Hindlimb muscle (tissue), 1 donor: ENCODE data around the gene CCDC91. TPM values are rescaled to one million over a fixed set of nuclear protein-coding genes. Genes with fewer than 3 reads are reported as not detected.

Source experiments
- DNase-seq: peaks from one replicate; pipeline ENCODE4 v3.0.0-alpha.2; 2013
- polyA plus RNA-seq: library from polyadenylated mRNA; unstranded; fragments of 120-200 nt; gene quantifications from one replicate; pipeline ENCODE4 v1.2.1, GENCODE V29; 2013; ENCODE audit not compliant: insufficient read length

CCDC91 gene
- polyA plus RNA-seq, 1 donor: 20.1 TPM

- no peak for DNase-seq
Observed at GRCh38 chr12:28543021-28543890, 353.0 kb downstream of the CCDC91 start.

DNA sequence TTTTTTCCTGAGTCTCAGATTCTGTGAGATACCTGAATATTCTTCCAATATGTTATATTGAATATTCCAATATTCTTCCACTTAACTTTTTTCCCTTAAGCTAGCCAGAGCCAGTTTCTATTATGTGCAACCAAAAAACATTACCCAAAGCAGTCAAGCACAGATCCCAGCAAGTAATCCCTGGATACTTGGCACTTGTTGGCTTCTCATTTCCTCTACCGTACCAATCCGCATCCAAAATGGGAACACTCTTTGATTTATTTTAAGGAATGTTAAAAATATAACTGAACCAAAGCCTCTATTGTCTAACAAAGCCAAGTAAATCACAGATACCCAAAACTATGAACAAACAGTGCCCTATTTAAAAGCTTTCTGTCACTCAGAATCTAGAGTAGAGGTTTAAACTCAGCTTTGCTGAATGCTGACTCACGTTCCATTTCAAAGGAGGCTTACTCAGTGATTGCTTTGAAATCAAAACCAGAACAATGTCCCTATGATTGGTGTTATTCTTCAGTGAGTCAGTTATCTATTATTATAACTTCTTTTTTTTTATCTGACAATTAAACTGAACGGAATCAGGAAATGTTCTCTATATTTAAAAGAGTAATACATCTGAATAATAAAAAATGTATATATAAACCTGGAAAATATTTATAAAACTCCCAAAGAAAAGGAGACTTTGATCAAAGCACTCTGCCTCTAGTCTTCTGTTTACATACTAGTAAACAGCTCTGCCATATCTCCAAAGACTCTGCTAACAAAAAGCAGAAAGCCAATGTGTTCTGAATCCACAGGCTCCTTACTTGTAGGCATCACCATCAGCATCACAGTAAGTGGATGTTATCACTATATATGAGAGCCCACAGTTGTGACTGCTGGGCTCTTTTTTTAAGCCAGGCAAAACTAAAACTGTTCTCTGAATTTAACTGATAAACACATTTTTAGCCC lies 360.8 kb downstream of the CCDC91 start:
- no peak for DNase-seq

- peak; percentile 22 for DNase-seq
Observed at GRCh38 chr12:28552251-28552970, 362.2 kb downstream of the CCDC91 start.

GRCh38 chr12:28555748-28556147 lies 365.5 kb downstream of the CCDC91 start:
- no peak for DNase-seq

GRCh38 chr12:28558250-28558649 lies 368.0 kb downstream of the CCDC91 start:
- DNase-seq: no peak

GRCh38 chr12:28563286-28563685 lies 373.0 kb downstream of the CCDC91 start:
- DNase-seq: no peak

DNA sequence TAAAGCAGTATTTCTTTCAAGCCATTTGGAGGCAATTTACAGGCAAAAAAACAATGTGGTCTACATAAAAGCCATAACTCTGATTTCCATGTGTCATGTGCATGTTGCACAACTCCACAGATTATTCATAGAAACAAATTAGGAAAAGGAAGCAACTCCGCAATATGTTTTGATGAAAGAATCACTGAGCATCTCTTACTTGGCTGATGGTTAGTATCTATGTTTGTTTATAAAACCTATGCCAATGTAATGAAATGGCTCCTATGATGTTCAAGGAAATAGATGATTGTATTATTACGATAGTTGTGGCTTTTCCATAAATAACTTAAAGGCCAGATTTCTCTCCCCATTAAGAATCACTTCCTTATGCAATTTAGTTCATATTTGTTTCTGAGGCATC lies 373.7 kb downstream of the CCDC91 start:
- no peak for DNase-seq

DNA sequence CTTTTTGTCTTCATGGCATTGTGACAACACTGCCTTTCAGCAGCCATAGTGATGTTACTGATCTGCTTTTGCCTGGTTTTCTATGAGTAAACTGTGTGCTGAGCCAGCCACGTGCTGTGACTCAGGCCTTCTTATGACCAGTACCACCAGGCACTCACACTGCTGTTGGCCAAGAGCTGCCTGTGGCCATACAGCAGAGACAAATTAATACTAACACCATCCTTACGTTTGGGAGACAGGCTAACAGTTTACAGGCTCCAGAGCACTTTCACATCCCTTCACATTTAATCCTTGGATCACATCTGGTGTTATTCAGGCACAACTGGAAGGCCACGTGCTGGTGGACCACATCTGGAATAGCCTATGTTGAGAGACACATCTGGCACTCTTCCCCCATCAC lies 377.9 kb downstream of the CCDC91 start:
- no peak for DNase-seq

GRCh38 chr12:28568704-28569103 lies 378.4 kb downstream of the CCDC91 start:
- no peak for DNase-seq

DNA sequence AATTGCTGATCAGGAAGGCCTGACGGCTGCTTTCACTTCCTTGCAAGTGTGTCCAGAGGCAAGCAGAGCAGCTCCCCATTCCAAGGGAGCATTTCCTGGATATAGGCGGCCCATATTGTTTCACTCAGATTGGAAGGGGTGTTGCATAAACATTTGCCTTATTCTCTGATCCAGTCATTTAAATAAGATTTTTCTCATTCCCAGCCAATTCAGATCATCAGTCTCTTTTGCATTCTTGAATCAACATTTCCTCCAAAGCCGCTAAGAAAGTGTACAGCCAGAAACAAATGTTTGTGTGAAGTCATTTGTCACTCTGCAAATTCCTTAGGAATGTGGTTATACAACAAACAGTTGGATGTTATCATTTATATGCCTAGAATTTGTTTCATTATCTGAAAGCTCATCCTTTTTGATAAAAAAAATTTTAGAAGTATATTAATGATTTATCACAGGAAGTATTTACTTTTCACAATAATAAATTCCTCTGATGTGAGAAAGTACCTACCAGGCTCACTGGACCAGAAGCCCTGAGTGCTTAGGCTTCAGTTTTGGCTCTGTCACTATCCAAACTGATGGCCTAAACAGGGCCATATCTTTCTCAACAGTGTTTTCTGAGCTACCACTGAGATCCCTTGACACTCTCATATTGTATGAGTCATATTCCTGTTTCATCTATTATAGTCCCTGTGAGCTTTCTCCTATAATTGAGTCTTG lies 379.6 kb downstream of the CCDC91 start:
- no peak for DNase-seq

DNA sequence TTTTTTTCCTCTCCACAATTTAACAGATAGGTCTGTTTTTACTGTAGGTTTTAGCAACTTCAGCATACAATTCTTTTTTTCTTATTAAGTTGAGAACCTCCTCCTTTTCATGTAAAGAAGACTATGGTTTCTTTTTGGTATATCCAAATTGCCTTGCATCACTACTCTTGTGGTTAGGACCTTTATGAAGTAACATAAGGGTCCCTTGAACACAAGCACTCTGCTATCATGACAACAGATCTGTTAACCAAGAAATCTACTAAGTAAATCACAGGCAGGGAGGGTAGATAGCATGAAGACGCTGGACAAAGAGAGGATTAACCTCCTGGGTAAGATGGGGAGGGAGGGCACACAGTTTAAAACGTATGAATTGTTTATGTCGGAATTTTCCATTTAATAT lies 380.6 kb downstream of the CCDC91 start:
- DNase-seq: no peak

DNA sequence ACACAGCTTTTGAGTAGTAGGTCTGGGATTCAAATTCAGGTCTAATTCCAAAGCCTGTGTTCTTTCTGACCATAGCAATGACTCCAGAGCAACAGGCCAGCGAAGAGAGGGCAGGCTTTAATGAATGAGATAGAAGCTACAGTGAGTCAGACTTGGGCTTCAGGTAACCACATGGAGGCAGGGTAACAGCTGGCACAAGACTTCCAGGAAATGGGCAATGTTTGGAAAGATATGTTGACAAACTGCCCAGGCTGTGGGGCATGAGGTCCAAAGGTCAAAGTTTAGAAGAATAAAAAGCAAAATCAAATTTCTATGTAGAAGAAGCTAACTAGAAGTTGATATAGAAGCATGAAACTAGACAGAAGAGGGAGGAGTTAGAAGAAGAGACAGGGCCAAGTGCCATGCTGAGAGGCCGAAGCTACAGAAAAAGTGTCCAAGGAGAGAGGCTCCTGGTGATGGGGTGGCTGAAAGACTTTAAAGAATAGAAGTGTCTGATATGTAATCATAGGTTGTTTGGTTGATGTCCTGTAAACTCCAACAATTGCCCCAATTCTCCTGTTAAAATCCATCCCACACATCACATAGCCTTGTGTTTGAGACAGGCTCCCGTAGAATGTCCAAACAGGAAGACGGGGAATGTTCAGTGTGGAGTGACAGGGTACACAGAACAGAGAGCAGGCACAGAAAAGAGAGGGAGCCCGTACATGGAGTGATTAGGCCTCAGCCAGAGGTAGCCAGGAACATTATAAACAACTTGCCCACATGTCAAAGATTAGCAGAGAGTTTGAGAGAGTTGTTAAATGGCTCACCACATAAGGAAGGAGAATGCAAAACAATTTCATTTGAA lies 384.7 kb downstream of the CCDC91 start:
- no peak for DNase-seq

DNA sequence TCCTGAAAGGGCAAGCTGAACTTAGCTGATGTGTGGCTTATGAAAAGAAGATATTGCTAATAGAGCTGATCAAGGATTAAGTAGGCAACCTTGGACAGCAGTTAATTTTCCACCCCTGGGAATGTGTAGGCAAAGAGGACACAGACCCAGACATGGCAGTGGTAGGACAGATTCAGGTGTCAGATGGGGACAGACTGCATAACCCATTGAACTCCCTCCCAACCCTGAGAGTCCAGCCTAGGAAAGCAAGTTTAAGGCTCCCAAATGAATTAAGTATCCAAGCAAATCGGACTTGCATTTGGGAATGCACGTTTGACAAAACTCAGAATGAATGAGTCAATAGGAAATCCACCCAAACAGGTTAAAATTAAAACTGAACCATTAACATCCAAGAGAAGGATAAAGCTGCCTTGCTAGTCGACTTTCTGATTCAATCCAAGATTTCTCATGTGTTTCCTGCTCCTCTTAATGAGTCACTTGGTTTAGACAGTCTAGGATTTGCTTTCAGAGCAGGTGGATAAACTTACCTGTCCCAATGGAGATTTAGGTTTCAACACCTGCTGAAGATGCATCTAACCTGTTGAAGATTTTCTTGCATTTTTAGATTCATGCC lies 385.4 kb downstream of the CCDC91 start:
- no peak for DNase-seq

DNA sequence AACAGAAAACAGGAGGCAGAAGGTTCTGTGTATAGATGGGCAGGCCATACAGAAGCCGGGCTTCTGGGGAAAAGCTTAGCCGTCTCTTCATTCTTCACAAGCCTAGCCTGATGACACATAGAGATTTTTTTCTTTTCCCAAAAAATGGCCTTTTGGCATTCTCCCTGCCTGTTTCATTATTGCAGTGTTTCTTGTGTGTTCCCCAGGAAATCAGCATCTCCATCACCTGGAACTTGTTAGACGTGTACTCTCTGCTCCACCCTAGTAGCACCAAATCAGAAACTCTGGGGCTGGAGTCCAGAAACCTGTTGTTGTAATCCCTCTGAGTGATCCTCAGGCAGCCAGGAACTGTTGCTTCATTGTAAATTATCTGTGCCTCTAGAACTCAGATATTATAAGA lies 388.1 kb downstream of the CCDC91 start:
- DNase-seq: no peak

DNA sequence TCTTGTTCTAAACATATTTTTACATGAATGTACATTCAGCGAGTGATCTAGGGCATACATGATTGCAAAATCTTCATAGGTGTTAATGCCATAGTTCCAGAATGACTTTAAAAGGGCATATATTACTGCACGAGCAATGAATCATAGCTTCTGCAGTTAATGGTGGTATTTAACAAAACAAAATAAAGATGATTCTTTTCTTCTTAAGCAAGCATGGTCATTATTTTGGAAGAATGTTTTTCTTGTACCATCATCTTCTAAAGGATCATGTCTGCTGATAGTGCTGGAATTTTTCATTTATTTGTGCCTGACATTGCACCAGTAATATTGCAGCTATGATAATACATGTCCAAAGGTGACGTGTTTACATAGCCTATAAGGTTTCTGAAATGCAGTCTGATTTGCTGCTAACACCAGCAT lies 388.6 kb downstream of the CCDC91 start:
- no peak for DNase-seq

GRCh38 chr12:28582672-28583376 lies 392.6 kb downstream of the CCDC91 start:
- no peak for DNase-seq

DNA sequence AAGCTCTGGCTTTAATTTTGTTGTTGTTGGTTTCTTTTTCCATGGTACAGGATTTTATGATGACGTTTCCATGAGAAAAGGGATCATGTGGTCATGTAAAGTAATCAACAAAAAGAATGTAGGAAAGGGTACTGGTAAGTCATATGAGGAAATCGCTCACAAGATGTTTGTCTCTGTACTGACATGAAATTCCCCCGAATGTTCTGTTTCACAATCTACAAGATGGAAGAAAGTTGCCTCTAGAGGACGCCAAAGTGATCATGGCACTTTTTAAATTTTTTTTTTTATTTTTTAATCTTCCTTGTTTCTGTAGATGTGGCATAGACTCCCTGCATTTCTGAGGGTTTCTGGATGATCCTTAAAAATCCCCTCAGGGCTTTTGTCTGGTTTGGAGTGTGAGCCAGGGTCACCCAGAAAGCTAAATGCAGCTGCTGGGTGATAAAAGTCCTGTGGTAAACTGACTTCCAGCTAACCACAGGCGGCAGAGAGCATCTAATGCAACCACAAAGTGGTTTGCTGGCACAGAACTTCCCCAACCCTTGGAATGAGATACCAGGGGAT lies 393.5 kb downstream of the CCDC91 start:
- no peak for DNase-seq

GRCh38 chr12:28585146-28585545 lies 394.9 kb downstream of the CCDC91 start:
- DNase-seq: no peak

DNA sequence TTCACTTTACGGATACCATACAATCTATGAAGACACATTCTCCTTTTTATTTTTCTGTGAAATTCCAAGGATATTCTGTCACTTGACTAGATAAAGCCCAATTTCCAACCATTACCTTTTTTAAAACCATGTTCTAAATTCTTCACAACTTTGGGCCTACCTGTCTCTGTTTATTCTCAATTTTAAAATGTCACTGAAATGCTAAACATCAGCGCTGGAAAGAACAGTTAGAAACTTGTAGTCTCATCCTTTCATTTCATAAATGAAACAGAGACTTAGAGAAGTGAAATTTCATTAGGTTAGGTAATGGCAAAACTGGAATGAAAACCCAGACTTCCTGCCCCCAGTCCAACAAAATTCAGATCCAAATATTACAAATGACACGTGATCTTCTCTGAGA lies 396.2 kb downstream of the CCDC91 start:
- DNase-seq: no peak

GRCh38 chr12:28591831-28592230 lies 401.6 kb downstream of the CCDC91 start:
- DNase-seq: no peak
